SU-DHL-6 (cell line): ENCODE results near the gene MESP2.

ENCODE experiments used
- H2AFZ ChIP-seq: fragments of 200-600 bp; sonication (generic); 2 replicates; pipeline ENCODE4 v1.6.1; 2014; ENCODE audit warnings: low read depth, mild to moderate bottlenecking, moderate library complexity, mixed read lengths, antibody characterized with exemption, low read length; ENCODE audit not compliant: severe bottlenecking
- H3F3A ChIP-seq: fragments of 200-600 bp; shearing (Covaris generic); 2 replicates; pipeline ENCODE4 v1.6.0; 2016; ENCODE audit warnings: antibody characterized with exemption, mild to moderate bottlenecking; ENCODE audit not compliant: insufficient read depth
- H3K27ac ChIP-seq: fragments of 200-600 bp; sonication (generic); 2 replicates; pipeline ENCODE4 v1.5.1; 2016; ENCODE audit warnings: low read depth, mild to moderate bottlenecking, low read length, moderate library complexity, mixed read lengths
- H3K27me3 ChIP-seq: fragments of 200-600 bp; sonication (generic), shearing (Covaris generic); 2 replicates; pipeline ENCODE4 v1.6.0; 2014; ENCODE audit warnings: mild to moderate bottlenecking, low read length
- H3K36me3 ChIP-seq: fragments of 200-600 bp; sonication (generic); 2 replicates; pipeline ENCODE4 v1.6.1; 2014; ENCODE audit warnings: mild to moderate bottlenecking, low read length, mixed read lengths
- H3K4me2 ChIP-seq: fragments of 300-600, 200-600 bp; shearing (Covaris generic), sonication (generic); 2 replicates; pipeline ENCODE4 v1.6.0; 2014; ENCODE audit warnings: low read length, low read depth, mild to moderate bottlenecking; ENCODE audit not compliant: poor library complexity, severe bottlenecking
- H3K4me3 ChIP-seq: fragments of 200-600 bp; sonication (generic); 2 replicates; pipeline ENCODE4 v1.5.1; 2014; ENCODE audit warnings: antibody characterized with exemption, low read length, mild to moderate bottlenecking, mixed read lengths; ENCODE audit not compliant: insufficient read depth, poor library complexity, severe bottlenecking
- H3K79me2 ChIP-seq: fragments of 200-600 bp; sonication (generic); 2 replicates; pipeline ENCODE4 v1.6.1; 2014; ENCODE audit warnings: mild to moderate bottlenecking, low read length, moderate library complexity; ENCODE audit not compliant: insufficient read depth
- H3K9ac ChIP-seq: fragments of 200-600 bp; sonication (generic); 2 replicates; pipeline ENCODE4 v1.7.0; 2014; ENCODE audit warnings: mild to moderate bottlenecking, low read length
- H3K9me2 ChIP-seq: fragments of 200-600 bp; sonication (generic); replicated peaks from 2 replicates; pipeline ENCODE4 v1.6.1; 2014; ENCODE audit warnings: low read length; ENCODE audit not compliant: insufficient read depth
- H3K9me3 ChIP-seq: fragments of 200-600 bp; sonication (generic); 2 replicates; pipeline ENCODE4 v1.6.1; 2014; ENCODE audit warnings: low read length, mixed read lengths; ENCODE audit not compliant: insufficient read depth
- H4K20me1 ChIP-seq: fragments of 200-600 bp; sonication (generic); 2 replicates; pipeline ENCODE4 v1.6.1; 2014; ENCODE audit warnings: low read depth, mild to moderate bottlenecking, antibody characterized with exemption, low read length, moderate library complexity, mixed read lengths
- CTCF ChIP-seq: fragments of 200-600 bp; sonication (generic); IDR thresholded peaks from one replicate; pipeline ENCODE4 v1.5.1; 2017; ENCODE audit warnings: antibody characterized with exemption, mild to moderate bottlenecking, low read length, moderate library complexity; ENCODE audit not compliant: insufficient read depth, poor library complexity, severe bottlenecking
- EZH2phosphoT487 ChIP-seq: fragments of 200-600 bp; sonication (generic), shearing (Covaris generic); conservative IDR thresholded peaks from 2 replicates; pipeline ENCODE4 v1.6.1; 2018; ENCODE audit warnings: mild to moderate bottlenecking, antibody characterized with exemption, low read length, moderate library complexity, mixed read lengths

Gene MESP2

GRCh38 chr15:89765694-89766093 lies 10.4 kb upstream of the MESP2 start:
- H3K27ac ChIP-seq: no peak overlapping the region
- H3K79me2 ChIP-seq: no peaks in the 10 kb centered on the region
- no peak overlapping the region for H3K9ac ChIP-seq
- no peaks in the 10 kb centered on the region for H3K36me3 ChIP-seq
- no peaks in the 10 kb centered on the region for H3K9me2 ChIP-seq
- H3K27me3 ChIP-seq: no peaks in the 10 kb centered on the region
- H3K4me3 ChIP-seq: no peak overlapping the region
- H3F3A ChIP-seq: no peaks in the 10 kb centered on the region
- H3K9me3 ChIP-seq: no peaks in the 10 kb centered on the region
- no peaks in the 10 kb centered on the region for H4K20me1 ChIP-seq
- TF ChIP-seq CTCF: no peak
- no peak for TF ChIP-seq EZH2phosphoT487
- H2AFZ ChIP-seq: no peak overlapping the region
- H3K4me2 ChIP-seq: no peak overlapping the region

- no peak overlapping the region for H3K27ac ChIP-seq
- H3K4me2 ChIP-seq: no peak overlapping the region
- no peaks in the 10 kb centered on the region for H3F3A ChIP-seq
- H3K36me3 ChIP-seq: no peaks in the 10 kb centered on the region
- no peaks in the 10 kb centered on the region for H4K20me1 ChIP-seq
- no peak for TF ChIP-seq EZH2phosphoT487
- no peak overlapping the region for H3K9ac ChIP-seq
- H2AFZ ChIP-seq: no peak overlapping the region
- H3K79me2 ChIP-seq: no peaks in the 10 kb centered on the region
- H3K9me2 ChIP-seq: no peaks in the 10 kb centered on the region
- no peak overlapping the region for H3K4me3 ChIP-seq
- no peaks in the 10 kb centered on the region for H3K9me3 ChIP-seq
- H3K27me3 ChIP-seq: no peaks in the 10 kb centered on the region
Measured at GRCh38 chr15:89766357-89767311, 9.5 kb upstream of the MESP2 start.

- Histone ChIP-seq H3K27me3 (no peaks in the 10 kb centered on the region), H3F3A (no peaks in the 10 kb centered on the region), H3K9ac (no peak overlapping the region), H3K4me3 (no peak overlapping the region), H2AFZ (no peak overlapping the region), H3K27ac (no peak overlapping the region), H3K9me3 (no peaks in the 10 kb centered on the region), H3K4me2 (no peak overlapping the region), H3K9me2 (no peaks in the 10 kb centered on the region), H3K36me3 (no peaks in the 10 kb centered on the region), H4K20me1 (no peaks in the 10 kb centered on the region), H3K79me2 (no peaks in the 10 kb centered on the region)
- TF ChIP-seq EZH2phosphoT487 (no peak), CTCF (no peak)
Measured at GRCh38 chr15:89767411-89767915, 8.7 kb upstream of the MESP2 start.

GRCh38 chr15:89768071-89768500 lies 8.0 kb upstream of the MESP2 start:
- TF ChIP-seq CTCF (no peak), EZH2phosphoT487 (no peak)
- no peak overlapping the region for H2AFZ ChIP-seq
- H3F3A ChIP-seq: no peaks in the 10 kb centered on the region
- H3K79me2 ChIP-seq: no peaks in the 10 kb centered on the region
- no peak overlapping the region for H3K4me2 ChIP-seq
- H3K27ac ChIP-seq: no peak overlapping the region
- no peaks in the 10 kb centered on the region for H3K9me2 ChIP-seq
- H3K36me3 ChIP-seq: no peaks in the 10 kb centered on the region
- H3K9me3 ChIP-seq: no peaks in the 10 kb centered on the region
- no peak overlapping the region for H3K4me3 ChIP-seq
- no peaks in the 10 kb centered on the region for H4K20me1 ChIP-seq
- H3K27me3 ChIP-seq: no peaks in the 10 kb centered on the region
- H3K9ac ChIP-seq: no peak overlapping the region
